ENCODE data around the gene BRD9.
"Not testable (repeated sequence)": the region's sequence is repeated elsewhere in the genome, so short reads cannot be mapped to it uniquely, and the experiment has no call there.

BRD9 gene

GRCh38 chr5:930866-931265 lies 38.3 kb upstream of the BRD9 start:
- Mint-ChIP-seq H3K4me3 (no peak overlapping the region), H3K27me3 (peaks cover 47% of the 10 kb centered on the region), H3K9me3 (no peaks in the 10 kb centered on the region), H3K27ac (no peak overlapping the region), H3K4me1 (ENCODE audit: low read depth) (peaks cover 33% of the 10 kb centered on the region), H3K36me3 (ENCODE audit: low read depth) (no peaks in the 10 kb centered on the region)
- DNase-seq, result no peak

- no peak overlapping the region for H3K4me3 Mint-ChIP-seq
- DNase-seq, result no peak
- peaks cover 37% of the 10 kb centered on the region for H3K4me1 Mint-ChIP-seq (ENCODE audit: low read depth)
- H3K27me3 Mint-ChIP-seq, result peaks cover 58% of the 10 kb centered on the region
- no peaks in the 10 kb centered on the region for H3K9me3 Mint-ChIP-seq
- H3K27ac Mint-ChIP-seq, result no peak overlapping the region
- H3K36me3 Mint-ChIP-seq (ENCODE audit: low read depth), result no peaks in the 10 kb centered on the region
Measured at GRCh38 chr5:929596-929995, 37.0 kb upstream of the BRD9 start.

- not testable (repeated sequence) for DNase-seq; H3K27ac Mint-ChIP-seq; H3K36me3 Mint-ChIP-seq (ENCODE audit: low read depth); H3K9me3 Mint-ChIP-seq; H3K4me3 Mint-ChIP-seq
- peaks cover 40% of the 10 kb centered on the region for H3K4me1 Mint-ChIP-seq (ENCODE audit: low read depth)
- peaks cover 58% of the 10 kb centered on the region for H3K27me3 Mint-ChIP-seq
Measured at GRCh38 chr5:929182-929581, 36.6 kb upstream of the BRD9 start.

GRCh38 chr5:927172-928015 lies 34.8 kb upstream of the BRD9 start:
- no peak overlapping the region for H3K27ac Mint-ChIP-seq
- no peaks in the 10 kb centered on the region for H3K36me3 Mint-ChIP-seq (ENCODE audit: low read depth)
- no peak overlapping the region for H3K4me3 Mint-ChIP-seq
- peaks cover 58% of the 10 kb centered on the region for H3K27me3 Mint-ChIP-seq
- peaks cover 34% of the 10 kb centered on the region for H3K4me1 Mint-ChIP-seq (ENCODE audit: low read depth)
- DNase-seq, result no peak
- H3K9me3 Mint-ChIP-seq, result no peaks in the 10 kb centered on the region

DNA sequence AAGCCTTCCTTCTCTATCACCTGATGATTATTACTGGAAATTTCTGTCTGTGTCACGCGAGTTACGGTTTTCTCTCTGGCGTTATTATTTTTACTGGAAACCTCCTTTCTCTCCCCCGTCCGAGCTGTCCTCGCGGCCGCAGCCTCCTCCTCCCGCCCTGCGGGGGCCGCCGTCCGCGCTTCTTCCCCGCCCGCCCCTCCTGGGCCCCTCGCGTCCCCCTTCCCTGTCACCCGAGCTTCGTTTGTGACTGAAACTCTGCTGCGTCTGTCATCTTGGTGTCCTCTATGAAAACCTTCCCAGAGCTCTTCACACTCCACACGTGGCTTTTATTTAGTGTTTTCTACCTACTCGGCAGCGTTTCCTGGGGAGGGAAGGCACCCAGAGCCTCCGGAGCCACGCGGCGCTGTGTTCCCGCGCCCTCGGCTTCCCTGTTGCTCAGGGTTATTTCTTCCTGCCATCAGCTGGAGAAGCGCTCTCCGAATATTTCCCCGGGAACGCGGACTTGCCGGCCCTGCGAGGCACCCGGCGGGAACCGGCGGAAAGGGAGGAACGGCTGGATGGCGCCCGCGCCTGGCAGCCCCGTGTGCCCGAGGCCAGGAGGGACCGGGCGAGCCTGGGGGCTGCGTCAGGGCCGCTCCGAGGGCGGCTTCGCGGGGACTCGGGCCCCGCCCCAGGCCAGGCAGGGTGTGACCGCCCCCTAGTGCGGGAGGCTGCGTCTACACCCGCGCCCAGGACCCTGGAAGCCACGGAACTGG lies 34.0 kb upstream of the BRD9 start:
- H3K27me3 Mint-ChIP-seq, result peaks cover 57% of the 10 kb centered on the region
- no peaks in the 10 kb centered on the region for H3K36me3 Mint-ChIP-seq (ENCODE audit: low read depth)
- no peaks in the 10 kb centered on the region for H3K9me3 Mint-ChIP-seq
- H3K4me3 Mint-ChIP-seq, result peak overlapping the region; percentile 30
- H3K4me1 Mint-ChIP-seq (ENCODE audit: low read depth), result peaks cover 31% of the 10 kb centered on the region
- peak; percentile 59 for DNase-seq
- no peak overlapping the region for H3K27ac Mint-ChIP-seq

DNA sequence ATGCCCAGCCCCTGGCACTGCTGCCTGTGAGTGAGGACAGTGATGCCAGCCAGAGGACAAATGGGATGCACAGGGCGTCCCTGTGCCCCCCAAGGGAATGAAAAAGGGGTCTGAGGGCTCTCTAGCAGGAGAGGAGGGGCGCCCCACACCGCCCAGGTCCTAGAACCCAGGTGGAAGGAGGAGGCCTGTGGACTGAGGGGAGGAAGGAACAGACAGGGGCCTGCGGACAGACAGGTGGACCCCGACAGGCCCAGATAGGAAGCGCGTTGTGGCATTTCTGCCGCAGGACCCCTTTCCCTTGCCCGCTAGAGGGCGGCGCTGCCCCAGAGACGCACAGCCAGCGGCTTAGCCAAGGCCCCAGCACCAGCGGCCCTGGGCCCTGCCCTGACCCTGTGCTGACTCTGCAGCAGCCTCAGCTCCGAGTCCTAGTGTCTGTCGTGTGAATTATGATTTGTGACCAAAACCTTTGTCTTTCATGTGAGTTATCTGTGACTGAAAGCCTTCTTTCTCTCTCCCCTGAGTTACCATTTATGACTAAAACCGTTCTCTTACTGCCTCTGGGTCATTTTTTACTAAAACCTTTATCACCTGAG lies 30.8 kb upstream of the BRD9 start:
- Mint-ChIP-seq H3K27me3 (peaks cover 32% of the 10 kb centered on the region), H3K4me1 (ENCODE audit: low read depth) (peaks cover 31% of the 10 kb centered on the region), H3K4me3 (no peak overlapping the region), H3K36me3 (ENCODE audit: low read depth) (peaks cover 10% of the 10 kb centered on the region), H3K9me3 (no peaks in the 10 kb centered on the region), H3K27ac (peak overlapping the region; percentile 71)
- DNase-seq, result peak; percentile 82

DNA sequence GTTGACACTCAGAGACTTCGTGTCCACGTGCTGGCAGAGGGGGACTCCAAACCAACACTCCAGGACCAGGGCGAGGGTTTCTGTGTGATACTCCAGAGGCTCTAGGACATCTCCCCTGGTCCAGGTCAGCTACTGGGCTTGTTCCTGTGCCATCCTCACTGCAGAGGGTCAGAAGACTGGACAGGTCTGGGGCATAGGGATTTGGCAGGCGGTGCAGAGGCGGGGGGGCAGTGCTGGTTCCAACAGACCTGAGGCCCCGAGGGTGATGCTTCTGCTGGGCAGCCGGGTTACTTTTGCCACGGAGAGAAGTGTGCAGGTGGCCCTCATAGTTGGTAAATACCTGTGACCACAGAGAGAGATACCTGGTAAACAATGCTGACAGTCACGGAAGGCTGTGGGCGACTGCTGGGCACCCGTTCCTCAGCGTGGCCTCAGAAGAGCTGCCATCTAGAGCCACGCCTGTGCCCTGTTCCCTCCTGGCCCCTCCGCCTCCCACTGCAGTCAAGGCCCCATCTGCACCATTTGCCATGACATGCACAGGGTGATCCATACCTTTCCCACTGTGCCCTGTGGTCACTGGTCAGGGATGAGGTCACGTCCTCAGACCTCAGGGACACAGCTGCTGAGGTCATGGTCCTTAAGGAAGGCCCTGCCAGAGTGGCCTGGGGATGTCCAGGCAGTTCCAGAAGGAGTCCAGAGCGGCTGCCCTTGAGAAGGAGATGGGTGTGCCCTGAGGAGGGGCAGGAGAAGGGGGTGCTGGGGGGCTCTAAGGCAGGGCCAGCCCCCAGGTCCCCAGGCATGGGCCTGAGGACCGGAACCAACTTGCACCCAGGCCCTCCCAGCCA lies 30.1 kb upstream of the BRD9 start:
- peaks cover 16% of the 10 kb centered on the region for H3K36me3 Mint-ChIP-seq (ENCODE audit: low read depth)
- no peak for DNase-seq
- peaks cover 27% of the 10 kb centered on the region for H3K27me3 Mint-ChIP-seq
- no peak overlapping the region for H3K27ac Mint-ChIP-seq
- H3K4me3 Mint-ChIP-seq, result no peak overlapping the region
- no peaks in the 10 kb centered on the region for H3K9me3 Mint-ChIP-seq
- H3K4me1 Mint-ChIP-seq (ENCODE audit: low read depth), result peaks cover 31% of the 10 kb centered on the region

- DNase-seq, result no peak
- Mint-ChIP-seq H3K27me3 (peaks cover 20% of the 10 kb centered on the region), H3K4me1 (ENCODE audit: low read depth) (peaks cover 30% of the 10 kb centered on the region), H3K36me3 (ENCODE audit: low read depth) (peaks cover 23% of the 10 kb centered on the region), H3K9me3 (no peaks in the 10 kb centered on the region), H3K4me3 (no peak overlapping the region), H3K27ac (no peak overlapping the region)
Measured at GRCh38 chr5:921456-922435, 29.1 kb upstream of the BRD9 start.

GRCh38 chr5:920321-920720 lies 27.7 kb upstream of the BRD9 start:
- no peaks in the 10 kb centered on the region for H3K9me3 Mint-ChIP-seq
- H3K36me3 Mint-ChIP-seq (ENCODE audit: low read depth), result peaks cover 37% of the 10 kb centered on the region
- H3K27me3 Mint-ChIP-seq, result peaks cover 7% of the 10 kb centered on the region
- DNase-seq, result no peak
- H3K27ac Mint-ChIP-seq, result no peak overlapping the region
- H3K4me3 Mint-ChIP-seq, result no peak overlapping the region
- H3K4me1 Mint-ChIP-seq (ENCODE audit: low read depth), result peaks cover 19% of the 10 kb centered on the region

- no peak overlapping the region for H3K4me3 Mint-ChIP-seq
- no peaks in the 10 kb centered on the region for H3K27me3 Mint-ChIP-seq
- H3K4me1 Mint-ChIP-seq (ENCODE audit: low read depth), result peaks cover 11% of the 10 kb centered on the region
- H3K9me3 Mint-ChIP-seq, result no peaks in the 10 kb centered on the region
- no peak overlapping the region for H3K27ac Mint-ChIP-seq
- H3K36me3 Mint-ChIP-seq (ENCODE audit: low read depth), result peaks cover 45% of the 10 kb centered on the region
- DNase-seq, result no peak
Measured at GRCh38 chr5:919356-920000, 26.9 kb upstream of the BRD9 start.

DNA sequence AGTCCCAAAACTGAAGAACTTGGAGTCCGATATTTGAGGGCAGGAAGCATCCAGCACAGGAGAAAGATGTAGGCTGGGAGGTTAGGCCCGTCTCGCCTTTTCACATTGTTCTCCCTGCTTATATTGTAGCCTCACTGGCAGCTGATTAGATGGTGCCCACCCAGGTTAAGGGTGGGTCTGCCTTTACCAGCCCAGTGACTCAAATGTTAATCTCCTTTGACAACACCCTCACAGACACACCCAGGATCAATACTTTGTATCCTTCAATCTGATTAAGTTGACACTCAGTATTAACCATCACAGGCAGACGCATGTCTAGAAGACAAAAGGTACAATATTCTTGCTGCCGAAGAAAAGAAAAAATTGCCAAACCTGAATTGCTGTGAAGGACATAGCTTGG lies 26.1 kb upstream of the BRD9 start:
- not testable (repeated sequence) for H3K4me3 Mint-ChIP-seq; H3K27ac Mint-ChIP-seq; H3K9me3 Mint-ChIP-seq; H3K27me3 Mint-ChIP-seq; H3K4me1 Mint-ChIP-seq (ENCODE audit: low read depth); DNase-seq
- H3K36me3 Mint-ChIP-seq (ENCODE audit: low read depth), result peaks cover 53% of the 10 kb centered on the region

- H3K4me1 Mint-ChIP-seq (ENCODE audit: low read depth), result peaks cover 18% of the 10 kb centered on the region
- no peak for DNase-seq
- no peak overlapping the region for H3K27ac Mint-ChIP-seq
- H3K4me3 Mint-ChIP-seq, result no peak overlapping the region
- H3K9me3 Mint-ChIP-seq, result no peaks in the 10 kb centered on the region
- H3K27me3 Mint-ChIP-seq, result no peaks in the 10 kb centered on the region
- H3K36me3 Mint-ChIP-seq (ENCODE audit: low read depth), result peaks cover 73% of the 10 kb centered on the region
Measured at GRCh38 chr5:916441-917293, 24.1 kb upstream of the BRD9 start.
